Bronchial epithelial cell (primary cell): ENCODE data around the gene RPS6KA2. TPM values are rescaled to one million over a fixed set of nuclear protein-coding genes. Genes with fewer than 3 reads are reported as not detected.

Experiments used
- DNase-seq: peaks from one replicate; pipeline ENCODE4 v3.0.0-alpha.2; 2010; ENCODE audit warnings: low read depth
- FAIRE-seq: peaks from 2 replicates; lab custom pipeline; 2011; peaks lifted over from hg19 to GRCh38; lab: Jason Lieb, UNC
- H3K27me3 ChIP-seq: 2 replicates; pipeline ENCODE4 v1.5.1; 2011; ENCODE audit warnings: low read length; ENCODE audit not compliant: control insufficient read depth, insufficient read depth
- H3K36me3 ChIP-seq: 2 replicates; pipeline ENCODE4 v1.5.1; 2011; ENCODE audit warnings: low read length; ENCODE audit not compliant: control insufficient read depth, insufficient read depth
- H3K4me3 ChIP-seq: 2 replicates; pipeline ENCODE4 v1.5.1; 2011; ENCODE audit warnings: mild to moderate bottlenecking, low read depth, low read length, control low read depth
- CTCF ChIP-seq: IDR thresholded peaks from 2 replicates; pipeline ENCODE4 v1.5.1; 2011; ENCODE audit warnings: mild to moderate bottlenecking, moderate library complexity, low read length, control low read depth, inconsistent platforms; ENCODE audit not compliant: insufficient read depth, severe bottlenecking
- total RNA-seq: library from RNA; depleted of rRNA; stranded (reverse); fragments of >200 nt; gene quantifications from 2 replicates; pipeline ENCODE4 v1.2.1, GENCODE V29; 2014

Gene RPS6KA2
- total RNA-seq, 1 donor from 2014 or later = 42.6 TPM

GRCh38 chr6:166553563-166554271, 73.3 kb downstream of the RPS6KA2 start:
- no peaks in the 10 kb centered on the region for H3K36me3 ChIP-seq
- H3K27me3 ChIP-seq = no peaks in the 10 kb centered on the region
- FAIRE-seq = no peak
- H3K4me3 ChIP-seq = no peak overlapping the region
- TF ChIP-seq CTCF = no peak
- DNase-seq = peak; percentile 76

DNA sequence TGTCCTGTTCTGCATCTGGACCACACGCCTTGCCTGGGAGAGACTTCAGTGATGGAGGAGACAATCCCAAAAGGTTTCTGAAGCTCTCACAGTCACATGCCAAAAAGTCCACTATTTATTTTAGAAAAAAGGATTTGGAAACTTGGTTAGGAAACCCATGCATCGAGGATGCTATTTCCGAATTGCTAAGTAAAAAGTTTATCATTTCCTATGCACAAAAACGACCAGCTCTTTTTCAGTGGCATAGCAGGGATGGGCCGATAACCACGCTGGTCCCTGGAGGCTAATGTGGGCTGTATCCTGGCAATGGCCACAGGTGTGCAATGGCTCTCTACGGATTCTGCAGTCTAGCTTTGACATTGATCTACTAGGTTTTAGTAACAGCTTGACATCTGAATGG, 74.5 kb downstream of the RPS6KA2 start:
- H3K27me3 ChIP-seq = no peaks in the 10 kb centered on the region
- FAIRE-seq = no peak
- DNase-seq = no peak
- no peaks in the 10 kb centered on the region for H3K36me3 ChIP-seq
- no peak overlapping the region for H3K4me3 ChIP-seq
- TF ChIP-seq CTCF = no peak

- TF ChIP-seq CTCF = no peak
- no peaks in the 10 kb centered on the region for H3K36me3 ChIP-seq
- no peak overlapping the region for H3K4me3 ChIP-seq
- no peak for DNase-seq
- FAIRE-seq = no peak
- H3K27me3 ChIP-seq = no peaks in the 10 kb centered on the region
Observed at GRCh38 chr6:166551754-166552495, 75.1 kb downstream of the RPS6KA2 start.

DNA sequence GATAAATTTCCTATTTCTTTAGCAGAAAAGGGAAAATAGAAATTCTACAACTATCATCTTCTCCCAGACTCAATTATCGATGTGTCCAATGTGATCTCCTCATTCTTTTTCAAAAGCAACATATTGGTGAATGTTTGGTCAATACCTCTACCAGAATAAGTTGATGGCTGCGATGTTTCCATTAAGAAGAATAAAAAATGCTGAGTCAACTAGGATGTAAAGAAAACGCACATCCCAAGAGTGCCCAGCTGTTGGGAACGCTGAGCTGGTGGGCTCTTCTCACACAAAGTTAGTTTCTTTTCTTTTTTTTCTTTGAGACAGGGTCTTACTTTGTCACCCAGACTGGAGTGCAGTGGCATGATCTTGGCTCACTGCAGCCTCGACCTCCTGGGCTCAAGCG, 80.4 kb downstream of the RPS6KA2 start:
- H3K36me3 ChIP-seq = no peaks in the 10 kb centered on the region
- no peak for FAIRE-seq
- no peaks in the 10 kb centered on the region for H3K27me3 ChIP-seq
- H3K4me3 ChIP-seq = no peak overlapping the region
- no peak for TF ChIP-seq CTCF
- DNase-seq = no peak

- no peak for TF ChIP-seq CTCF
- DNase-seq (no peak), FAIRE-seq (no peak)
Observed at GRCh38 chr6:166545156-166546034, 81.7 kb downstream of the RPS6KA2 start.

More at GRCh38 chr6:166545156-166546034, 81.7 kb downstream of the RPS6KA2 start:
- Histone ChIP-seq H3K4me3 (no peak overlapping the region), H3K36me3 (no peaks in the 10 kb centered on the region), H3K27me3 (no peaks in the 10 kb centered on the region)
